Stimulated activated CD8-positive, alpha-beta memory T cell treated with anti-CD3 and anti-CD28 coated beads, Interleukin-15, amount 100 ng/mL, for 4 hours (primary cell): ENCODE measurements around the gene KRTAP10-3.
"Not testable (repeated sequence)": the region's sequence is repeated elsewhere in the genome, so short reads cannot be mapped to it uniquely, and the experiment has no call there.

Source experiments
- DNase-seq, 2 donors: peaks; one replicate each; pipeline ENCODE4 v3.0.0-alpha.2; 2020; ENCODE audit warnings: low read depth in 2 of 2

KRTAP10-3 gene

GRCh38 chr21:44558695-44559094 is at the start of gene KRTAP10-3:
KRTAP10-3 (minus strand) TSS chr21:44558795; CDS start chr21:44558715, 80 bp downstream.
- no peak for DNase-seq

GRCh38 chr21:44606495-44606894 is 47.9 kb upstream of the KRTAP10-3 start:
- DNase-seq: no peak

- DNase-seq: no peak
These were observed 45.3 kb upstream of the KRTAP10-3 start for GRCh38 chr21:44603911-44604310.

GRCh38 chr21:44603109-44603875 is 44.7 kb upstream of the KRTAP10-3 start:
- no peak for DNase-seq

GRCh38 chr21:44602463-44602850 is 43.9 kb upstream of the KRTAP10-3 start:
- DNase-seq: no peak

- no peak for DNase-seq
These were observed 43.2 kb upstream of the KRTAP10-3 start for GRCh38 chr21:44601596-44602462.

GRCh38 chr21:44601091-44601490 is 42.5 kb upstream of the KRTAP10-3 start:
- DNase-seq: not testable (repeated sequence)

GRCh38 chr21:44600118-44600978 is 41.8 kb upstream of the KRTAP10-3 start, which contains the start of gene KRTAP10-7:
KRTAP10-7 (plus strand) TSS chr21:44600597; CDS start chr21:44600622, 25 bp downstream.
- DNase-seq: not testable (repeated sequence)

GRCh38 chr21:44599264-44600029 is 40.9 kb upstream of the KRTAP10-3 start:
- DNase-seq: no peak

GRCh38 chr21:44598061-44598460 is 39.5 kb upstream of the KRTAP10-3 start:
- no peak for DNase-seq

- DNase-seq: no peak
These were observed 37.6 kb upstream of the KRTAP10-3 start for GRCh38 chr21:44596068-44596725.

- no peak for DNase-seq
These were observed 36.9 kb upstream of the KRTAP10-3 start for GRCh38 chr21:44595524-44595923.

GRCh38 chr21:44594406-44594916 is 35.9 kb upstream of the KRTAP10-3 start:
- no peak for DNase-seq

- no peak for DNase-seq
These were observed 35.2 kb upstream of the KRTAP10-3 start for GRCh38 chr21:44593598-44594405.

GRCh38 chr21:44592446-44593311 is 34.1 kb upstream of the KRTAP10-3 start, which contains the start of gene KRTAP10-6:
KRTAP10-6 (minus strand) TSS chr21:44592505; CDS start chr21:44592484, 21 bp downstream.
- DNase-seq: no peak

GRCh38 chr21:44591801-44592130 is 33.2 kb upstream of the KRTAP10-3 start:
- DNase-seq: not testable (repeated sequence)

- DNase-seq: not testable (repeated sequence)
These were observed 32.6 kb upstream of the KRTAP10-3 start for GRCh38 chr21:44590897-44591800.
